Fibroblast of lung (primary cell): ENCODE data around the gene CSF3R.

Source experiments
- CTCF ChIP-seq, 2 donors: IDR thresholded peaks in 1 of 2; conservative IDR thresholded peaks in 1 of 2; 1 replicate in 1 of 2; 2 replicates in 1 of 2; pipeline ENCODE4 v1.5.1; 2011 to 2012; ENCODE audit warnings: low read length in 2 of 2, control low read depth in 1 of 2, inconsistent platforms in 1 of 2, low read depth in 1 of 2, mild to moderate bottlenecking in 1 of 2
- EZH2 ChIP-seq: IDR thresholded peaks from 2 replicates; pipeline ENCODE4 v1.5.1; 2012; ENCODE audit warnings: low read length, control low read depth, mild to moderate bottlenecking; ENCODE audit errors: missing control alignments

DNA sequence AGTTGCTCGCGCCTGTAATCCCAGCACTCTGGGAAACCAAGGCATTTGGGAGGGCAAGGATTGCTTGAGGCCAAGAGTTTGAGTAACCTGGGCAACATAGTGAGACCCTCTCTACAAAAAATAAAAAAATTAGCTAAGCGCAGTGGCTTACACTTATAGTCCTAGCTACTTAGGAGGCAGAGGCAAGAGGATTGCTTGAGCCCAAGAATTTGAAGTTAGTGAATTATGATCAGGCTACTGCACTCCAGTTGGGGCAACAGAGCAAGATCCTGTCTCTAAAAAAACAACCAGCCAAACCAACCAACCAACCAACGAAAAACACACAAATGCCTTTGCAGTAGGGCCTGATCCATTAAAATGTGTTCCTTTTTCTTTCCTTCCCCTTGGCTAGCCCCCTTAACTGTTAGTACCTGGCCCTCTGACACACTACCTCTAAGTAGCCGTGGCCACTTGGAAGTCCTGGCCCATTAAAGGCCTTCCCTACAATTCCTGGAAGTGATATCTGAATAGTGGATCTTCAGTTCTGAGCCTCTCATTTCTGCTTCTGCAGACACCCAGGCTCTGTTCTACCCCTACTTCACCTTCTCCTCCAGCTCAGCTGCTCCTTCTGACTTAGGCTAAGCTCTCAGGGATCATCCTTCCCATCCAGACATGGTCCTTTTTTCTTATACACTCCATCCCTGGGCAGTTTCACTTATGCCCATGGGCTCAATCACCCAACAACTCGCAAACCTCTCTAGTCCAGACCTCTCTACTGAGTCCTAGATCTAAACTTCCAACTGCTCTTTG is 28.9 kb downstream of the CSF3R start:
- TF ChIP-seq CTCF (conservative IDR thresholded peaks at IDR 0.05 in 1 of 2, IDR thresholded peaks at IDR 0.05 in 1 of 2; ENCODE audit: low read depth in 1 of 2, low read length in 2 of 2), result no peak
- TF ChIP-seq EZH2, result no peak
